RPMI8226 (cell line): ENCODE results near the gene STX2.
A peak's percentile ranks its signal among the peaks of the same experiment; 100 is the strongest.
"Not testable (repeated sequence)": the region's sequence is repeated elsewhere in the genome, so short reads cannot be mapped to it uniquely, and the experiment has no call there.

Source experiments
- DNase-seq: peaks from one replicate; pipeline ENCODE4 v3.0.0-alpha.2; 2015

The STX2 gene

DNA sequence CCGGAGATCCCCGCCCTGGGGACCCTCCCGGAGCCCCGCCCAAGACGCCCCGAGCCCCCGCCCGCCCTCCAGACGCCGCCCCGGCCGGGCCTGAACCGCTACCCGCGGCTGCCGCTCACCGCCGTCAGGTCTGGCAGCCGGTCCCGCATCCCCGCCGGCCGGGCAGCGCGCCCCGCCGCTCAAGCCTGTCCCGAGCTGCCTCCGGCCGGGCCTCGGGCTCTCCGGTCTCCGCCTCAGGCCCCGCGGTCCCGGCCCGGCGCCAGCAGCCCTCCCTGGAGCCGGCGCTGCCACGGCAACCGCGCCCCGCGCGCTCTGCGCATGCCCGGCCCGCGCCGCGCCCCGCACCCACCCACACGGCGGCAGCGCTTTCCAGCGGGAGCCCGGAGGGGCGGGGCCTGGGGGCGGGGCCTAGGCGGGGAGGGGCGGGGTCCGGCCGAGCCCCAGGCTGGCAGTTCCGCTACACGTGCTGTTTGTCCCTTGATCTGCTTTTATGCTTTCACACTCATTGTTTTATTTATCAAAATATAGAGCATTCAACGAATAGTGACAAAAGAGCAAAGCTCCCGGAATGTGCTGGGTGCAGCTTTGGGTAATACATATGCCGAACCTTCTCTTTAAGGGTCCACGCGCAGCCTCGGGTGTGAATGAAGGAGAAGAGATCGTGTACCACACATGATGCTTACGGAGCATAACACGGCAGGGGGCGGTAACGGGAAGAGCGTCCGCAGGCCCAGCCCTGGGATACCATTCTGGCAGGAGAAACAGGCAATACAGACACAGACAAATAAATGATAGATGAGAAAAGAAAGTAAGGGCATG is at the start of gene STX2:
Gene STX2, minus strand, starts transcription at position 300 of the 819 bp plus-strand sequence. Its CDS starts 151 bp downstream, at position 149.
- DNase-seq = peak; percentile 77

DNA sequence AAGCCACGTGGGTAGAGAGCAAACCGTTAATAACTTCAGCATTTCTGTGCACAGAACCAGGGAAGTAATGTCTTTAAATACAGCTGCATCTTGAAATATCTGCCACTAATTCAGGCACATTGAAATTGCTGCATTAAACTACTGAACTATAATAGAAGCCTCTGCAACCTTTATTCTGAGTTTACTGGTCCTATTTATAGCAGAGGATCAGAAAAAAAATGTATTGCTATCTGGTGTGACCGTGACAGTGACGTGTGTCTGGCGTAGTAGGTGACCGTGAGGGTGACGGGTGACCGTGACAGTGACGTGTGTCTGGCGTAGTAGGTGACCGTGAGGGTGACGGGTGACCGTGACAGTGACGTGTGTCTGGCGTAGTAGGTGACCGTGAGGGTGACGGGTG is 48.1 kb upstream of the STX2 start:
- DNase-seq = not testable (repeated sequence)

DNA sequence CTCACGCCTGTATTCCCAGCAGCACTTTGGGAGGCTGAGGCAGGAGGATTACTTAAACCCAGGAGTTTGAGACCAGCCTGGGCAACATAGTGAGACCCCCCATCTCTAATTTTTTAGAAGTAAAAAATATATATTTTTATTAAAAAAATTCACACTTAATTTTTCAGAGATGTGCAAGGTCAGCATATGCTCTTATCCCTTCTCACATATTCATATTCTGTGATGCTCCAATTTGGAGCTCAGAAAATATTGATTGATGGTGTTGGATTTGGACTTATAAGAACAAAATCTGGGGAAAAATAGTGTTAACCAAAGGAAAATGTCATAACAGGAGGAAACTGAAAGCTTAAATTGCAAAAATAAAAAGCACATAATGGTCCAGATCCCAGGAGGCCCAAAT is 42.5 kb upstream of the STX2 start:
- no peak for DNase-seq

DNA sequence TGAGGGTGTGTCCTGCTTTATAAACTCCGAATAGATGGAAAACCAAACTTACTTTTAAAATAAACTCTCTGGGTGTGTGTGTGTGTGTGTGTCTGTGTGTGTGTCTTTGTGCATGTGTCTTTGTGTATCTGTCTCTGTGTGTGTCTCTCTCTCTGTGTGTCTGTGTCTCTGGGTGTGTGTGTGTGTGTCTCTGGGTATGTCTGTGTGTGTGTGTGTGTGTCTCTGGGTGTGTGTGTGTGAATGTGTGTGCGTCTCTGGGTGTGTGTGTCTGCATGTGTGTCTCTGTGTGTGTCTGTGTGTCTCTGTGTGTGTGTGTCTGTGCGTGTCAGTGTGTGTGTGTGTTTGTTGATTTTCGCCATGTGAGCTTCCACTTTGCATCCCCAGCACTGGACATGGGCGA is 42.0 kb upstream of the STX2 start:
- no peak for DNase-seq

- DNase-seq = no peak
These were observed 41.4 kb upstream of the STX2 start for GRCh38 chr12:130880411-130880885.

DNA sequence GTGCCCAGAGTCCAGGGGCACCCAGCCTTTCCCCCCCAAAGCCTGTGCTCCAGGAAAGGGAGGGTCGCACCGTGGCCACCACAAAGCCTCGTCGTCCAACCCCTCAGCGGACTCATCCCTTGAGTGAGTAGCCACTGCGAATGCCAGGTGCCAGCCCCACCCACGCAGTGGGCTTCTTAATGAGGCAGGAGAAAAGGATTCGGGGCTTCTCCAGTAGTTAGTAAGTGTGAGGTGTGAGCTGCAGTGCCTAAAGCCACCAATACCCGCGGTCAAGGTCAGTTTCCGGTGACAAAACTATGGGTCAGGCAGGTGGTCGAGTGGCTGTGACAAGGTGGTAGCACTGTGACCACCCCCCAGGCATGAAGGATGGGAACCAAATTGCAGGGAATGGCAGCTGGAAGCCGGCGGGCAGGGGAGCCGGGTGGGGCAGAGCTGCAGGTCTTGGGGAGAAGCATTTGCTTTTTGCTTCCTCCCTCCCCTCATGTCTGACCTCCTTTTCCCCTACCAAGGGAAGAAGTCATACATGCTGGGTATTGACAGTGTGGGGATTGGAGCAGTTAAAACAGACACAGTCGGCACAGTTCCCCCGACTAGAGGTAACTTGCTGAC is 40.8 kb upstream of the STX2 start:
- DNase-seq = no peak

DNA sequence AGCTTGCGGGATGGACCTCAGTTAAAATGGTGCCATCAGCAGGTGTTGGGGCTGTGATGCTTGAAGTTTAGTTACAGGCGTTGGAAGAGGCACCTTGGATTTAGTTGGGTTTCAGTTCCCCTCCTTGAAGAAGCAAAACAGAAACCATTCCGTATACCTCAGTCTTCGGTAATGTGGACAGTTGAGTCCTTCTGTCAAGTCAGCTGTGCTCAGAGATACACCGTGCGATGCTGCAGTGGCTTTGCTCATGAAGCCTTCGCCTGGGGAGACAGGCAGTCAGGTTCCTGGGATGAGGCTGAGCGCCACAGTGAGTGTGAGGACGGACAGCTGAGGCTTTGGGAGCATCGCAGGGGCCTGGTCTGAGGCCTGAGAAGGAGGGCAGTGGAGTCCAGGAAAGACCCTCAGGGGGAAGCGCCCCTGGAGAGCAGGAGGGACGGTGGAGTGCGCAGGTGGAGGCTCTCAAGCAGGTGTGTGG is 40.2 kb upstream of the STX2 start:
- DNase-seq = peak; percentile 82

DNA sequence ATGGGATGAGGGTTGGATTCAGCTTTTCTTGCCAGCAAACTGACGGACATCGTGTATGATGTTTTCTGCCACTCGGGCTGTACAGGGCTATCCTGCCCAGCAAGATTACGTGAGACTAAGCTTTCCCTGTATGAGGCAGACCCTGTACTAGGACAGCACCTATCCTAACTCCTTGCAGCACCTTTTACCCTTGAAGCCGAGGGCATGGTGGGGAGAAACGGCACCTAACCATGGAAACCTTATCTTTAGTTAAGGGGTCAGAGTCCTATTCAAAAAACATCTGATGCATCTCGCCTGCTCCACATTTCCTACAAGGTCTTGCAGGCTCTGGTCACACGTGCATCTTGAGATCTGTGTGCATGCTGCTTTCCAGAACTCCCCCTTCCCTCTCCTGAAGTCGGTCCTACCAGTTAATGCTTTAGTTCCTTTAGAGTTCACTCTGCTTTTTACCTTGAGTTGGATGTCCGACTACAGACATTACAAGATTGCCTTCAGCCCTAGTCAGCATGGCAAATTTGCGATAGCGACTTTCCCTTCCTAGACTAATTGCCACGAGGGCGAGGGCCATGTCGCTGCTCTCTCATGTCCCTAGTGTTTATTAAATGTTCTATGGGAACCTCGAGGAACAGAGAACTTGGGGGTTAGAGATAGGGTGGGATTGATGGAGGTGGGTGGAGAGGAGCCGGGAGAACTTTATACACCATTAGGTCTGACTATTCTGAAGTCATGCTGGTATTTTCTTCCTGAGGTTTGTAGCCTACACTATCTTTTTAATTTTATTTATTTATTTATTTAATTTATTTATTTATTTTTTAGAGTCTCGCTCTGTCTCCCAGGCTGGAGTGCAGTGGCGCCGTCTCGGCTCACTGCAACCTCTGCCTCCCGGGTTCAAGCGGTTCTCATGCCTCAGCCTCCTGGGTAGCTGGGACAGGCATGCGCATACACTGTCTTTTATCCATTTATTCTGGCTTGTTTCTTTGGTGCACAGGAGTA is 39.4 kb upstream of the STX2 start:
- DNase-seq = no peak

GRCh38 chr12:130877333-130877732 is 38.3 kb upstream of the STX2 start:
- DNase-seq = no peak

- DNase-seq = no peak
These were observed 37.7 kb upstream of the STX2 start for GRCh38 chr12:130876758-130877157.

GRCh38 chr12:130876297-130876696 is 37.2 kb upstream of the STX2 start:
- DNase-seq = no peak

DNA sequence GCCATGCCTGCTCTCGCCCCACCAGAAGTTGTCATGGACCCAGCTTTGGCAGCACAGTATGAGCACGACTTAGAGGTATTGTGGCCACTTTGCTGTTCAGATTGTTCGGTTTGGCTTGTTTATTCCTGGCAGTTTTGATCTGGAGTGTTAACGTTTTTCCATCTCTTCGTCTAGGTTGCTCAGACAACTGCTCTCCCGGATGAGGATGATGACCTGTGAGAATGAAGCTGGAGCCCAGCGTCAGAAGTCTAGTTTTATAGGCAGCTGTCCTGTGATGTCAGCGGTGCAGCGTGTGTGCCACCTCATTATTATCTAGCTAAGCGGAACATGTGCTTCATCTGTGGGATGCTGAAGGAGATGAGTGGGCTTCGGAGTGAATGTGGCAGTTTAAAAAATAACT is 36.7 kb upstream of the STX2 start:
- not testable (repeated sequence) for DNase-seq

DNA sequence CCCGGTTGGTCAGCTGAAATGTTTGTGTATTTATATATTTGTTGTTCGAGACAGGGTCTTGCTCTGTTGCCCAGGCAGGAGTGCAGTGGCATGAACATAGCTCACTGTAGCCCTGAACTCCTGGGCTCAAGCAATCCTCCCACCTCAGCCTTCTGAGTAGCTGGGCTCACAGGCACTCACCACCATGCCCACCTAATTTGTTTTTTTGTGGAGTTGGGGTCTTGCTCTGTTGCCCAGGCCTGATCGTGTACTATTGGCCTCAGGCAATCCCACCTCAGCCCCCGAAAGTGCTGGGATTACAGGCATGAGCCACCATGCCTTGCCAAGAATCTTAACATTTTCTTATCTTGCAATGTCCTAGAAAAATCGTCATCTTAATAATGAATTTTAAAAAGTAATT is 36.1 kb upstream of the STX2 start:
- no peak for DNase-seq

GRCh38 chr12:130874696-130875095 is 35.6 kb upstream of the STX2 start:
- no peak for DNase-seq

GRCh38 chr12:130873825-130874224 is 34.8 kb upstream of the STX2 start:
- DNase-seq = no peak

GRCh38 chr12:130873106-130873795 is 34.2 kb upstream of the STX2 start:
- no peak for DNase-seq

GRCh38 chr12:130872179-130873096 is 33.4 kb upstream of the STX2 start:
- peak; percentile 24 for DNase-seq

GRCh38 chr12:130871286-130872178 is 32.5 kb upstream of the STX2 start, which contains the start of gene RAN:
Gene RAN (plus strand): TSS chr12:130872066. CDS start chr12:130872594, 528 bp downstream.
- peak; percentile 92 for DNase-seq

GRCh38 chr12:130870442-130871285 is 31.6 kb upstream of the STX2 start:
- DNase-seq = peak; percentile 75
